Liver (tissue), 9 donors: ENCODE data around the gene MIB1. TPM values are rescaled to one million over a fixed set of nuclear protein-coding genes. Genes with fewer than 3 reads are reported as not detected.

Experiments used
- DNase-seq: peaks from one replicate; pipeline ENCODE4 v3.0.0-alpha.2; 2017; ENCODE audit warnings: low spot score
- H3K27ac ChIP-seq, 2 donors: one replicate each; pipeline ENCODE4 v1.7.0; 2013; ENCODE audit warnings: inconsistent platforms in 2 of 2, low read length in 2 of 2, control low read depth in 1 of 2, low read depth in 1 of 2, mild to moderate bottlenecking in 1 of 2
- H3K27me3 ChIP-seq, 4 donors: one replicate each; pipeline versions ENCODE4 v1.6.1 to v1.7.0; 2013; ENCODE audit warnings: low read length in 3 of 4, inconsistent platforms in 1 of 4, mild to moderate bottlenecking in 1 of 4, moderate library complexity in 1 of 4; ENCODE audit not compliant: control insufficient read depth in 4 of 4, insufficient read depth in 4 of 4
- H3K36me3 ChIP-seq, 4 donors: one replicate each; pipeline versions ENCODE4 v1.6.1 to v1.7.0; 2013; ENCODE audit warnings: low read length in 3 of 4, mild to moderate bottlenecking in 3 of 4, low read depth in 1 of 4, moderate library complexity in 1 of 4; ENCODE audit not compliant: control insufficient read depth in 4 of 4, insufficient read depth in 3 of 4
- H3K4me1 ChIP-seq, 4 donors: one replicate each; pipeline versions ENCODE4 v1.6.1 to v1.7.0; 2013; ENCODE audit warnings: low read length in 3 of 4, mild to moderate bottlenecking in 3 of 4, moderate library complexity in 1 of 4; ENCODE audit not compliant: control insufficient read depth in 4 of 4, insufficient read depth in 4 of 4
- H3K4me3 ChIP-seq, 3 donors: one replicate each; pipeline versions ENCODE4 v1.6.1 to v1.7.0; 2013; ENCODE audit warnings: low read length in 3 of 3, control low read depth in 1 of 3, low read depth in 1 of 3, mild to moderate bottlenecking in 1 of 3
- H3K9ac ChIP-seq, 2 donors: one replicate each; pipeline ENCODE4 v1.7.0; 2013; ENCODE audit warnings: low read length in 2 of 2, mild to moderate bottlenecking in 2 of 2, moderate library complexity in 2 of 2, control low read depth in 1 of 2, low read depth in 1 of 2
- H3K9me3 ChIP-seq, 4 donors: one replicate each; pipeline versions ENCODE4 v1.6.1 to v1.7.0; 2013; ENCODE audit warnings: low read length in 3 of 4; ENCODE audit not compliant: control insufficient read depth in 4 of 4
- FOXA1 ChIP-seq: IDR thresholded peaks from 2 replicates; pipeline ENCODE4 v1.6.1; 2016; ENCODE audit warnings: antibody characterized with exemption
- GABPA ChIP-seq, 2 donors: IDR thresholded peaks in 1 of 2; conservative IDR thresholded peaks in 1 of 2; 2 replicates each; pipeline ENCODE4 v1.6.1; 2016; ENCODE audit warnings: antibody characterized with exemption in 2 of 2, mild to moderate bottlenecking in 1 of 2, moderate library complexity in 1 of 2
- HNF4A ChIP-seq, 2 donors: conservative IDR thresholded peaks; 2 replicates each; pipeline ENCODE4 v1.6.1; 2016; ENCODE audit warnings: antibody characterized with exemption in 2 of 2, mild to moderate bottlenecking in 2 of 2
- HNF4G ChIP-seq: IDR thresholded peaks from 2 replicates; pipeline ENCODE4 v1.6.1; 2016; ENCODE audit warnings: antibody characterized with exemption
- RAD21 ChIP-seq, 2 donors: IDR thresholded peaks; 2 replicates each; pipeline ENCODE4 v1.6.1; 2016; ENCODE audit warnings: antibody characterized with exemption in 2 of 2, mild to moderate bottlenecking in 2 of 2
- SP1 ChIP-seq: IDR thresholded peaks from 2 replicates; pipeline ENCODE4 v1.6.1; 2018; ENCODE audit warnings: antibody characterized with exemption, mild to moderate bottlenecking
- WGBS: extraction: QIAGEN DNeasy Blood & Tissue Kit; methylation state at CpG from one replicate; pipeline ENCODE4 v1.1.7; 2013; 5-methylcytosine and 5-hydroxymethylcytosine counted together
- polyA plus RNA-seq, 2 donors: library from polyadenylated mRNA; stranded (reverse) in 1 of 2; unstranded in 1 of 2; fragments of 200-250 nt in 1 of 2; fragments of >200 nt in 1 of 2; fragmentation: Nextera tagmentation in 1 of 2; extraction: Ambion mirVana in 1 of 2; gene quantifications; one replicate each; pipeline versions ENCODE4 v1.2.1 to v1.2.3, GENCODE V29; 2013 to 2015
- total RNA-seq, 2 donors: library from RNA; depleted of rRNA; stranded (reverse); fragments of >200 nt; gene quantifications; one replicate each; pipeline ENCODE4 v1.2.3, GENCODE V29; 2014
- TF ChIP-seq, protein P1 (sequence below): IDR thresholded peaks from 2 replicates; pipeline ENCODE4 v1.6.1; 2016; ENCODE audit warnings: antibody characterized with exemption
- TF ChIP-seq, protein P2 (sequence below): IDR thresholded peaks from 2 replicates; pipeline ENCODE4 v1.6.1; 2016; ENCODE audit warnings: antibody characterized with exemption, mild to moderate bottlenecking
- TF ChIP-seq, protein P3 (sequence below): fragments of 150-350 bp; IDR thresholded peaks from 2 replicates; pipeline ENCODE4 v1.5.1; 2017; ENCODE audit warnings: improper control_type of control experiment, low read depth, low read length; ENCODE audit not compliant: missing input control
- TF ChIP-seq, protein P4 (sequence below): IDR thresholded peaks from 2 replicates; pipeline ENCODE4 v1.6.1; 2016; ENCODE audit warnings: antibody characterized with exemption
- donor health status: healthy.
- donor health status: healthy.
- donor health status: healthy.
- donor health status: healthy.
- donor health status: healthy.

MIB1 gene
- total and polyA plus RNA-seq, 4 donors, result 2.7 to 29.6 (median 14.9) TPM

DNA sequence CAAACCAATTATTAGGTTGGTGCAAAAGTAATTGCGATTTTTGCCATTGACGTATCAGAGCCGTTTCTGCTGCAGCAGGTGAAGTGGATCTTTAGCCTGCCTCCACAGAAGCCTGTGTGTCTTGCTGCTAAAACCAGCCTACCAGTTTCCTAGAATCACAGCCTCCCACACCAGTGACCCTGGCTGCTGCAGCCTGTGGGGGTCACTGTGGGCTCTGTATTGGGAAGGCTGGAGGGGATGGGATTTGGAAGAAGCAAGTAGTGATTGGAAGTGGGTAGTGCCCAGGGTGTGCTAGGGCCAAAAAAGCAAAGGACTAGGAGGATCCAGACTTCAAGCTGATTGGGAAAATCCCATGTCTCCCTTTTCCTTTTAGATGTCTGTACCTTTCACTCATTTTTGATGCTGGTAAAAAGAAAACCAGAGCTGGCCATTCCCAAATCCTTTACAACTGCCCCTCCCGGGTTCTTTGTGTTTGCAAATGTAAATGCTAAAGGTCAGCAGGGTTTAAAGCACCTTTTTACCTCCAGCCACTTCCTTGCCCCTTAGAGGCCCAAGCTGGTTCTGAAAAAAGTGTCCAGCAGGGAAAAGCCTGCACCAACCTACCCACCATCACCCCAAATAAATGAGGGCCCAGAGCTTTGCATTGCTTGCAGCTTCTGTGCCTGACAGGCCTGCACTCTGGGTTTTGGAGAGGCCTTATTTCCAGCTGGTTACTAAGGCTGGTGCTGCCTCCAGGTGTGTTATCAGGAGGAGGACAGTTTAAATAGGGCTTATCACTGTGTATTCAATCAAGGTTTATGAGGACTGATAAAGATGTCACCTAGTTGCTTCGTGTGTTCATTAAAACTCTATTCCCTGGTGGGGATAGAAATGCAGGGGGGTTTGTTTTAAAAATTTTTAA is 172.0 kb downstream of the MIB1 start:
- Histone ChIP-seq H3K36me3 (no peaks in the 10 kb centered on the region), H3K4me1 (no peaks in the 10 kb centered on the region), H3K4me3 (no peak overlapping the region), H3K9me3 (no peaks in the 10 kb centered on the region), H3K27me3 (no peaks in the 10 kb centered on the region), H3K27ac (no peak overlapping the region), H3K9ac (no peak overlapping the region)
- TF ChIP-seq, protein P1, sequence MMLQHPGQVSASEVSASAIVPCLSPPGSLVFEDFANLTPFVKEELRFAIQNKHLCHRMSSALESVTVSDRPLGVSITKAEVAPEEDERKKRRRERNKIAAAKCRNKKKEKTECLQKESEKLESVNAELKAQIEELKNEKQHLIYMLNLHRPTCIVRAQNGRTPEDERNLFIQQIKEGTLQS, result no peak
- TF ChIP-seq RAD21 (IDR thresholded peaks at IDR 0.05), result peak in 1 of 2 donors; percentile 10
- no peak for DNase-seq
- 77% methylated on average over 5 of the region's 5 CpGs for WGBS

DNA sequence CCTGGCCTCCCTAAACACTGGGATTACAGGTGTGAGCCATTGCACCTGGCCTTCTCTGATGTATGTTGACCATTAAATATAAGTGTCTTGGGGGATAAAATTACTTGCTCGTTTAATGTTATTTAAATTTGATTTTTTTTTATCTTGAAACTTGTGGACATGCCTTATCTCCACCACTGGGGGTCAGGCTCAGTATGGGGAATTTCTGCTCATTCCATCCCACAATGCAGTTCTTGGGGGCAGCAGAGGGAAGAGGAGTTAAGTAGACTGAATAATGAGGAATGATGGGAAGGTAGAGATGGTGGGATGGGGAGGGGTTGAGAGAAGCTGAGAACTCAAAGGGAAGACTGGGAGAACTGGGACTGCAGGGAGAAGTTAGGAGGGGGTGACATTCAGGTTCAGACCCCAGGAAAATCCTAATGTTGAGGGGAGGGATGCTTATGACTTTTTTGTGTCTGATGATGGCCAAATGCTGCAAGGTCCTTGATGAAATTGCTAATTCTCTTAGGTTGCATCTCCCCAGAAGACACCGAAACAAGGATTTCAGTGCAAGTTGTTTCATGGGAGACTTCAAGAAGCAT is 174.2 kb downstream of the MIB1 start:
- Histone ChIP-seq H3K9me3 (no peaks in the 10 kb centered on the region), H3K9ac (no peak overlapping the region), H3K4me1 (no peaks in the 10 kb centered on the region), H3K36me3 (no peaks in the 10 kb centered on the region), H3K27ac (no peak overlapping the region), H3K4me3 (no peak overlapping the region), H3K27me3 (no peaks in the 10 kb centered on the region)
- WGBS, result 48% methylated on average over 2 of the region's 2 CpGs
- TF ChIP-seq, protein P2, sequence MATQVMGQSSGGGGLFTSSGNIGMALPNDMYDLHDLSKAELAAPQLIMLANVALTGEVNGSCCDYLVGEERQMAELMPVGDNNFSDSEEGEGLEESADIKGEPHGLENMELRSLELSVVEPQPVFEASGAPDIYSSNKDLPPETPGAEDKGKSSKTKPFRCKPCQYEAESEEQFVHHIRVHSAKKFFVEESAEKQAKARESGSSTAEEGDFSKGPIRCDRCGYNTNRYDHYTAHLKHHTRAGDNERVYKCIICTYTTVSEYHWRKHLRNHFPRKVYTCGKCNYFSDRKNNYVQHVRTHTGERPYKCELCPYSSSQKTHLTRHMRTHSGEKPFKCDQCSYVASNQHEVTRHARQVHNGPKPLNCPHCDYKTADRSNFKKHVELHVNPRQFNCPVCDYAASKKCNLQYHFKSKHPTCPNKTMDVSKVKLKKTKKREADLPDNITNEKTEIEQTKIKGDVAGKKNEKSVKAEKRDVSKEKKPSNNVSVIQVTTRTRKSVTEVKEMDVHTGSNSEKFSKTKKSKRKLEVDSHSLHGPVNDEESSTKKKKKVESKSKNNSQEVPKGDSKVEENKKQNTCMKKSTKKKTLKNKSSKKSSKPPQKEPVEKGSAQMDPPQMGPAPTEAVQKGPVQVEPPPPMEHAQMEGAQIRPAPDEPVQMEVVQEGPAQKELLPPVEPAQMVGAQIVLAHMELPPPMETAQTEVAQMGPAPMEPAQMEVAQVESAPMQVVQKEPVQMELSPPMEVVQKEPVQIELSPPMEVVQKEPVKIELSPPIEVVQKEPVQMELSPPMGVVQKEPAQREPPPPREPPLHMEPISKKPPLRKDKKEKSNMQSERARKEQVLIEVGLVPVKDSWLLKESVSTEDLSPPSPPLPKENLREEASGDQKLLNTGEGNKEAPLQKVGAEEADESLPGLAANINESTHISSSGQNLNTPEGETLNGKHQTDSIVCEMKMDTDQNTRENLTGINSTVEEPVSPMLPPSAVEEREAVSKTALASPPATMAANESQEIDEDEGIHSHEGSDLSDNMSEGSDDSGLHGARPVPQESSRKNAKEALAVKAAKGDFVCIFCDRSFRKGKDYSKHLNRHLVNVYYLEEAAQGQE, result no peak
- TF ChIP-seq RAD21 (IDR thresholded peaks at IDR 0.05) (peak; percentile 97 to 98), GABPA (IDR thresholded peaks at IDR 0.05 in 1 of 2, conservative IDR thresholded peaks at IDR 0.05 in 1 of 2) (no peak), SP1 (no peak), HNF4A (conservative IDR thresholded peaks at IDR 0.05) (no peak), HNF4G (no peak), FOXA1 (no peak)
- TF ChIP-seq, protein P1, result no peak
- TF ChIP-seq, protein P3, sequence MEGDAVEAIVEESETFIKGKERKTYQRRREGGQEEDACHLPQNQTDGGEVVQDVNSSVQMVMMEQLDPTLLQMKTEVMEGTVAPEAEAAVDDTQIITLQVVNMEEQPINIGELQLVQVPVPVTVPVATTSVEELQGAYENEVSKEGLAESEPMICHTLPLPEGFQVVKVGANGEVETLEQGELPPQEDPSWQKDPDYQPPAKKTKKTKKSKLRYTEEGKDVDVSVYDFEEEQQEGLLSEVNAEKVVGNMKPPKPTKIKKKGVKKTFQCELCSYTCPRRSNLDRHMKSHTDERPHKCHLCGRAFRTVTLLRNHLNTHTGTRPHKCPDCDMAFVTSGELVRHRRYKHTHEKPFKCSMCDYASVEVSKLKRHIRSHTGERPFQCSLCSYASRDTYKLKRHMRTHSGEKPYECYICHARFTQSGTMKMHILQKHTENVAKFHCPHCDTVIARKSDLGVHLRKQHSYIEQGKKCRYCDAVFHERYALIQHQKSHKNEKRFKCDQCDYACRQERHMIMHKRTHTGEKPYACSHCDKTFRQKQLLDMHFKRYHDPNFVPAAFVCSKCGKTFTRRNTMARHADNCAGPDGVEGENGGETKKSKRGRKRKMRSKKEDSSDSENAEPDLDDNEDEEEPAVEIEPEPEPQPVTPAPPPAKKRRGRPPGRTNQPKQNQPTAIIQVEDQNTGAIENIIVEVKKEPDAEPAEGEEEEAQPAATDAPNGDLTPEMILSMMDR, result peak; percentile 75
- TF ChIP-seq, protein P4, sequence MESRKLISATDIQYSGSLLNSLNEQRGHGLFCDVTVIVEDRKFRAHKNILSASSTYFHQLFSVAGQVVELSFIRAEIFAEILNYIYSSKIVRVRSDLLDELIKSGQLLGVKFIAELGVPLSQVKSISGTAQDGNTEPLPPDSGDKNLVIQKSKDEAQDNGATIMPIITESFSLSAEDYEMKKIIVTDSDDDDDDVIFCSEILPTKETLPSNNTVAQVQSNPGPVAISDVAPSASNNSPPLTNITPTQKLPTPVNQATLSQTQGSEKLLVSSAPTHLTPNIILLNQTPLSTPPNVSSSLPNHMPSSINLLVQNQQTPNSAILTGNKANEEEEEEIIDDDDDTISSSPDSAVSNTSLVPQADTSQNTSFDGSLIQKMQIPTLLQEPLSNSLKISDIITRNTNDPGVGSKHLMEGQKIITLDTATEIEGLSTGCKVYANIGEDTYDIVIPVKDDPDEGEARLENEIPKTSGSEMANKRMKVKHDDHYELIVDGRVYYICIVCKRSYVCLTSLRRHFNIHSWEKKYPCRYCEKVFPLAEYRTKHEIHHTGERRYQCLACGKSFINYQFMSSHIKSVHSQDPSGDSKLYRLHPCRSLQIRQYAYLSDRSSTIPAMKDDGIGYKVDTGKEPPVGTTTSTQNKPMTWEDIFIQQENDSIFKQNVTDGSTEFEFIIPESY, result no peak
- no peak for DNase-seq
